ENCODE results near the gene SERTAD3.
A peak's percentile ranks its signal among the peaks of the same experiment; 100 is the strongest.

Gene SERTAD3

GRCh38 chr19:40407714-40408597 is 36.2 kb downstream of the SERTAD3 start:
- DNase-seq = no peak

GRCh38 chr19:40403262-40403984 is 40.7 kb downstream of the SERTAD3 start:
- peak; percentile 36 for DNase-seq

- no peak for DNase-seq
Observed at GRCh38 chr19:40400559-40400958, 43.6 kb downstream of the SERTAD3 start.

- peak; percentile 1 for DNase-seq
Observed at GRCh38 chr19:40398417-40399131, 45.6 kb downstream of the SERTAD3 start.

GRCh38 chr19:40397568-40397906 is 46.6 kb downstream of the SERTAD3 start:
- DNase-seq = no peak

GRCh38 chr19:40396886-40397567 is 47.1 kb downstream of the SERTAD3 start:
- DNase-seq = no peak

- DNase-seq = no peak
Observed at GRCh38 chr19:40395956-40396355, 48.2 kb downstream of the SERTAD3 start.

- no peak for DNase-seq
Observed at GRCh38 chr19:40394816-40395210, 49.3 kb downstream of the SERTAD3 start.

GRCh38 chr19:40393894-40394815 is 50.0 kb downstream of the SERTAD3 start:
- DNase-seq = no peak

- no peak for DNase-seq
Observed at GRCh38 chr19:40392894-40393517, 51.1 kb downstream of the SERTAD3 start.

- no peak for DNase-seq
Observed at GRCh38 chr19:40392123-40392522, 52.0 kb downstream of the SERTAD3 start.
